Tibial nerve (tissue), 3 donors: ENCODE data around the gene ZNF768.

Experiments used
- CTCF ChIP-seq, 5 experiments: fragments of 200-600 bp in 3 of 5; fragments of 450-650 bp in 2 of 5; sonication (generic) in 3 of 5; IDR thresholded peaks; one replicate each; pipeline ENCODE4 v1.5.1; 2016 to 2019; ENCODE audit warnings: antibody characterized with exemption in 5 of 5, mild to moderate bottlenecking in 3 of 5, moderate library complexity in 2 of 5
- POLR2A ChIP-seq, 2 donors: fragments of 450-650 bp; IDR thresholded peaks; one replicate each; pipeline ENCODE4 v1.6.1; 2017; ENCODE audit warnings: antibody characterized with exemption in 2 of 2, mild to moderate bottlenecking in 2 of 2, moderate library complexity in 2 of 2

- TF ChIP-seq CTCF (IDR thresholded peaks at IDR 0.05) (no peak), POLR2A (IDR thresholded peaks at IDR 0.05) (no peak)
Observed at GRCh38 chr16:30494709-30495108, 31.7 kb downstream of the ZNF768 start.
